Activated T-cell treated with anti-CD3 and anti-CD28 coated beads, Interleukin-2, amount 50 U/mL, for 24 hours (primary cell): ENCODE results near the gene COX7A2.
A peak's percentile ranks its signal among the peaks of the same experiment; 100 is the strongest.

Experiments
- DNase-seq: peaks from one replicate; pipeline ENCODE4 v3.0.0-alpha.2; 2020
- H3K27ac Mint-ChIP-seq: 2 replicates; pipeline ENCODE4 v1.8.0; 2020; ENCODE audit warnings: mild to moderate bottlenecking, mixed read lengths
- H3K27me3 Mint-ChIP-seq: 2 replicates; pipeline ENCODE4 v1.8.0; 2020; ENCODE audit warnings: mixed read lengths
- H3K36me3 Mint-ChIP-seq: 2 replicates; pipeline ENCODE4 v1.8.0; 2020; ENCODE audit warnings: low read depth, mixed read lengths
- H3K4me1 Mint-ChIP-seq: 2 replicates; pipeline ENCODE4 v1.8.0; 2020; ENCODE audit warnings: low read depth, mixed read lengths
- H3K4me3 Mint-ChIP-seq: 2 replicates; pipeline ENCODE4 v1.8.0; 2020; ENCODE audit warnings: mild to moderate bottlenecking, moderate library complexity, mixed read lengths
- H3K9me3 Mint-ChIP-seq: 2 replicates; pipeline ENCODE4 v1.8.0; 2020; ENCODE audit warnings: mixed read lengths

COX7A2 gene, protein sequence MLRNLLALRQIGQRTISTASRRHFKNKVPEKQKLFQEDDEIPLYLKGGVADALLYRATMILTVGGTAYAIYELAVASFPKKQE

DNA sequence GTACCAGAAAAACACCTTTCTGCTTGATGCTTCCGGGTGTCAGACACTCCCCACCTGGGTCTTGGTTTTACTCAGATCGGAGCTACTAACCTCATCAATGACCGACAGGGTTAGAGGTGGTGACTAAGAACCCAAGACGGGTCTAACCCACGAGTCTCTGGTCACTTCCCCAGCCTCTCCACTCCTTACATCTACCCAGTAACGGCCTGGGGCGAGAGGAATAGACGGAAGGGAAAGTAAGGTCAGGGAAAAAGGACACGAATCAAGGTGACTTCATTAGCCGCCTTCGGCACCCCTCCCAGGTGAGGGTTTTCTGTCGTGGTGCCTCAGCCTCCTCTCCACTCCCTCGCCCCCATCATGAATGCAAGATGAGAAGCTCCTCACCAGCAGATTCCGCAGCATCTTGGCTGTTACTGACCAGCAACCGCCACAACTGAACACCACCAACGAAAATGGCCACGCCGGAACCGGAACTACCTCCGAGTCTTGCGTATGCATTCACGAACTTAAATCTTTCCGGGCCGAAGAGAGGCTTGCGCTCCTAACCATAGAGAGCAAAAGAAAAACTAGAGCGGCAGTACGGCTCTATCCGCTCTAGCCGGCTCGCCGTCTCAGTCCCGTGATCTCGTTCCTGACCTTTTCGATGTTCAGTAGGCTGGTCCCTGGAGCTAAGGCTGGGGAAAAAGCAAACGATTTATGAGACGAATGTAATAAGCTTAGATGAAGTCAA lies at the start of gene COX7A2:
TSS of gene COX7A2 (minus strand) at position 469 of the 730 bp plus-strand sequence. CDS start at position 402, 67 bp downstream.
- peak within 1 kb of the TSS; percentile 95 for H3K4me3 Mint-ChIP-seq
- peak; percentile 86 for DNase-seq

DNA sequence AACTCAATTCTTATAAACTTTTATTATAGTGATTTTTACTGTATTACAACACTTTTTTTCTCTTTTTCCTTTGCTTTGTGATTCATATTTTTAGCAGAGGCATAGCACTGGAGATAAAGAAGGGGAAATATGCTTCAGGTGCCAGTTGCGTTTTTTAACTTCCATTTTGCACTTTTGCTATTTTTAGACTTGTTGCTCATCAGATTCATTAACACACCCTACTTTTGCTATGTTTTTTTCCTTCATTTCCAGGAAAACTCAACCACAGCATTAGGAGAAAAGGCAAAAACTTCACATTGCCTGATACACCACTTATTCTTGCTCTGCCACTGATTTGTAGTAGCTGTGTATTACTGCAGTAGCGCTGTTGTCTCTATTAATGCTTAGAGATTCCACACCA lies 49.0 kb upstream of the COX7A2 start:
- no peaks in the 10 kb centered on the region for H3K27me3 Mint-ChIP-seq
- H3K27ac Mint-ChIP-seq: no peak overlapping the region
- H3K36me3 Mint-ChIP-seq: peaks cover 20% of the 10 kb centered on the region
- peaks cover 20% of the 10 kb centered on the region for H3K4me1 Mint-ChIP-seq
- H3K9me3 Mint-ChIP-seq: no peaks in the 10 kb centered on the region
- DNase-seq: no peak
- H3K4me3 Mint-ChIP-seq: no peak overlapping the region

More for the DNA sequence above, at the start of gene COX7A2:
- peaks cover 43% of the 10 kb centered on the region for H3K36me3 Mint-ChIP-seq
- H3K27ac Mint-ChIP-seq: peak within 1 kb of the TSS; percentile 98
- peaks cover 34% of the 10 kb centered on the region for H3K4me1 Mint-ChIP-seq
- H3K27me3 Mint-ChIP-seq: peaks cover 12% of the 10 kb centered on the region
- H3K9me3 Mint-ChIP-seq: no peaks in the 10 kb centered on the region

DNA sequence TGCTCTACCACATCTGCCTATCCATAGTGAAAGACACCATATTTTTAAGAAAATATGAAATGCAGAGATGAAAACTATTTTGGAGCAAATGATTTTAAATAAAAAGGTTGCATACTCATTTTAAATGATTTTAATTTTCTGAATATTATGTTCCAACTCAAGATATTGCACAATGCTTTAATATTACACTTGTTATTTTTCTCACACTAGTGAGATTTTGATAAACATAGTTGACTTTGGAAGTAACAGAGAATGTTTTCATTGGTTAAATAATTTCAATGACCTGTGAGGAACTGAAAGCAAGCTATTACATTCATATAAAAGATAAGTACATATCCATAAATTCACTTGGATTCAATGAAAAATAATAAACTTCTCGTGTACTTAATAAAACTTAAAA lies 48.1 kb upstream of the COX7A2 start:
- Mint-ChIP-seq H3K36me3 (peaks cover 23% of the 10 kb centered on the region), H3K27ac (no peak overlapping the region), H3K9me3 (no peaks in the 10 kb centered on the region), H3K4me1 (peaks cover 28% of the 10 kb centered on the region), H3K4me3 (no peak overlapping the region), H3K27me3 (no peaks in the 10 kb centered on the region)
- DNase-seq: no peak

GRCh38 chr6:75291331-75291730 lies 47.7 kb upstream of the COX7A2 start:
- H3K27me3 Mint-ChIP-seq: no peaks in the 10 kb centered on the region
- H3K27ac Mint-ChIP-seq: no peak overlapping the region
- peaks cover 23% of the 10 kb centered on the region for H3K36me3 Mint-ChIP-seq
- no peak for DNase-seq
- H3K9me3 Mint-ChIP-seq: no peaks in the 10 kb centered on the region
- H3K4me1 Mint-ChIP-seq: peaks cover 32% of the 10 kb centered on the region
- H3K4me3 Mint-ChIP-seq: no peak overlapping the region

DNA sequence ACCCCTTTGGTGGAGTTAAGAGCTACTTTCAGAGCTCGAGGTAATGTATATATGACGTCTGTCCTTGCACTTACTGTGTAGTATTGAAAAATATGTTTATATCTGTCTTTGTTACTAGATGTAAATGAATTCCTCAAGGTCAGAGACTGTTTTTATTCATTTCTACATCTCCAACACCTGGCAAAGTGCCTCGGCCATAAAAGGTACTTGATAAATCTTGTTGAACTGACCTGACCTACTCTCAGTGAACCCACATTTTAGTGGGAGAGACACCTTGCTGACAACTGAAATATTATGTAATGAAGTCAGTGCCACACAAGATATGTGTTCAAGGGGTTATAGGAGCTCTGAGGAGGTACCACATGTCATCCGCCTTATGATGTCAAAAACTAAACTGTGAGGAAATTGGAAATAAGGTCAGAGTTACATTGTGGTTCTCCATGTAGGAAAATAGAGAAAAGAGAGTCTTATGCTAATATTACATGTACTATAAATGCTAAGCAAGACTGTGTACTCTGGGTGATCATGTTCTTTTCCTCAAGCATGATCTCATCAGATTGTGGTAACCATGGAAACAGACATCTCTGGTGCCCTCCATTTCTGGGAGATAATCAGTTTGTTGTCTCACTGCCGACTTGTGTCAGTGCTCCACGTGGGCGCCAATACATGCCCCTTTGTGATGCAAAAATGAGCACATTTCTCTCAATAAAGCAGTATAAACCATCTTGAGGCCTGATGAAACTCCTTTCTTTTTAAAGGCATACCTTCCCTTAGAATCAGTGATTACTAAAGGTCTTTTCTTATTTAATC lies 46.7 kb upstream of the COX7A2 start:
- no peak overlapping the region for H3K4me3 Mint-ChIP-seq
- H3K9me3 Mint-ChIP-seq: no peaks in the 10 kb centered on the region

DNA sequence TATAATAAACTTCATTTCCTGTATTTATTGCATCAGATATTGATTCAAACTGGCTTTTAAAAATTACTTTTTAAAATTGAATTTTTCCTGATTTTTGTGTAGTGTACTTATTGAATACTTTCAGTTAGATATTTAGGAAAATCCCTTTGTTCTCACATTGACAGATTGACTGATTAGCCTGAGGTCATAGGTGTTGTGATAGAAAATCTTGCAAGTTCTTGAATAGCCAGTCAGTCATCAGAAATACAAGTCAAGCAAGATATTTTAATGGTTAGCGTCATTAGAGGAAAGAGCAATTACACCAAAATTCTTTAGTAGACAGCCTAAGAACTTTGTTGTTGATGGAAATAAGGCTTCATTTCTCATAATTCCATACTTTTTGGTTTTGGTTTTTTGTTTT lies 44.4 kb upstream of the COX7A2 start:
- no peaks in the 10 kb centered on the region for H3K9me3 Mint-ChIP-seq
- H3K27ac Mint-ChIP-seq: no peak overlapping the region
- peaks cover 23% of the 10 kb centered on the region for H3K36me3 Mint-ChIP-seq
- no peaks in the 10 kb centered on the region for H3K27me3 Mint-ChIP-seq
- peaks cover 34% of the 10 kb centered on the region for H3K4me1 Mint-ChIP-seq
- no peak for DNase-seq
- H3K4me3 Mint-ChIP-seq: no peak overlapping the region

More for the DNA sequence above, 46.7 kb upstream of the COX7A2 start:
- Mint-ChIP-seq H3K27me3 (no peaks in the 10 kb centered on the region), H3K36me3 (peaks cover 23% of the 10 kb centered on the region), H3K27ac (no peak overlapping the region), H3K4me1 (peaks cover 34% of the 10 kb centered on the region)
- no peak for DNase-seq

DNA sequence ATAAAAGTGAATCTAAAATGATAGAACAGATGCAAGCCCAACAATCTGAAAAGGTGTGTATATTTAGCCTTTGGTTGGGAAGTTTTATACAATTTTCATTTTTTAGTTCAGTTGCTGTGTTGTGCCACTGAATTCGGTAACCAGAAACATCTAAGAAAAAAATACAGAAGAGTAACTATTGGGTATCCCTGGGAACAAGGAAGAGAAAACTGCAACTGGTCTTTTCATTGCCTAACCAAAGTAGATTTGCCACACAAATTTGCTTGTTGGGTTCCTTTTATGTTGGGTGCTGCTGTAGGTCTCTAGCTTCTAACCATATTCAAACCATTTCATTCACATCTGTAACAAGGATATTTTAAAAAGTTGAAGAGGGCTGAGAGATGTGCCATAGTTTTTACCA lies 43.8 kb upstream of the COX7A2 start:
- Mint-ChIP-seq H3K27ac (peak overlapping the region; percentile 56), H3K27me3 (no peaks in the 10 kb centered on the region), H3K4me3 (peak overlapping the region; percentile 48), H3K36me3 (peaks cover 25% of the 10 kb centered on the region), H3K9me3 (no peaks in the 10 kb centered on the region), H3K4me1 (peaks cover 34% of the 10 kb centered on the region)
- DNase-seq: no peak

GRCh38 chr6:75286955-75287354 lies 43.4 kb upstream of the COX7A2 start:
- H3K27ac Mint-ChIP-seq: peak overlapping the region; percentile 10
- H3K27me3 Mint-ChIP-seq: no peaks in the 10 kb centered on the region
- H3K36me3 Mint-ChIP-seq: peaks cover 27% of the 10 kb centered on the region
- no peak for DNase-seq
- peaks cover 37% of the 10 kb centered on the region for H3K4me1 Mint-ChIP-seq
- no peak overlapping the region for H3K4me3 Mint-ChIP-seq
- no peaks in the 10 kb centered on the region for H3K9me3 Mint-ChIP-seq

DNA sequence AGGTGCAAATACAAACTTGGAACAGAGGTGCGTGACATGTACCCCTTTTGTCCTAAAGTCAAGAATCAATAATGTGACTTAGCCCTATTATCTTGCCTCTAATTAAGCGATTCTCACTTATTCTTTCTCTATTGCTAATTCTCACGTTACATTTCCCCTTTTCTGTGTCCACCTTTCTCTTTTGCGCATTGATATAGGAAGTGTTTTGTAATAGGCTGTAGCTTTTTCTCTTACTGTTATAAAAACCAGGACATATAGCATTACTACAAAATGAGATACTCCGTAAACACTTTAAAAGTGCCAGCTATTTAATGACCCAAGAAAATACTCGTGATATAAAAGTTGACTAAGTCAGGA lies 41.7 kb upstream of the COX7A2 start:
- Mint-ChIP-seq H3K36me3 (peaks cover 20% of the 10 kb centered on the region), H3K27me3 (no peaks in the 10 kb centered on the region), H3K9me3 (no peaks in the 10 kb centered on the region), H3K4me3 (no peak overlapping the region), H3K4me1 (peaks cover 48% of the 10 kb centered on the region), H3K27ac (no peak overlapping the region)
- no peak for DNase-seq

- peak; percentile 93 for DNase-seq
- H3K36me3 Mint-ChIP-seq: peaks cover 20% of the 10 kb centered on the region
- H3K4me1 Mint-ChIP-seq: peaks cover 51% of the 10 kb centered on the region
- no peaks in the 10 kb centered on the region for H3K27me3 Mint-ChIP-seq
- no peak within 1 kb of the TSS for H3K4me3 Mint-ChIP-seq
- H3K9me3 Mint-ChIP-seq: no peaks in the 10 kb centered on the region
- no peak within 1 kb of the TSS for H3K27ac Mint-ChIP-seq
These were observed 41.2 kb upstream of the COX7A2 start, which contains the start of gene TMEM30A for GRCh38 chr6:75284632-75285282. Gene TMEM30A, minus strand, starts transcription at chr6:75284792. Its CDS starts 154 bp downstream, at chr6:75284638.

DNA sequence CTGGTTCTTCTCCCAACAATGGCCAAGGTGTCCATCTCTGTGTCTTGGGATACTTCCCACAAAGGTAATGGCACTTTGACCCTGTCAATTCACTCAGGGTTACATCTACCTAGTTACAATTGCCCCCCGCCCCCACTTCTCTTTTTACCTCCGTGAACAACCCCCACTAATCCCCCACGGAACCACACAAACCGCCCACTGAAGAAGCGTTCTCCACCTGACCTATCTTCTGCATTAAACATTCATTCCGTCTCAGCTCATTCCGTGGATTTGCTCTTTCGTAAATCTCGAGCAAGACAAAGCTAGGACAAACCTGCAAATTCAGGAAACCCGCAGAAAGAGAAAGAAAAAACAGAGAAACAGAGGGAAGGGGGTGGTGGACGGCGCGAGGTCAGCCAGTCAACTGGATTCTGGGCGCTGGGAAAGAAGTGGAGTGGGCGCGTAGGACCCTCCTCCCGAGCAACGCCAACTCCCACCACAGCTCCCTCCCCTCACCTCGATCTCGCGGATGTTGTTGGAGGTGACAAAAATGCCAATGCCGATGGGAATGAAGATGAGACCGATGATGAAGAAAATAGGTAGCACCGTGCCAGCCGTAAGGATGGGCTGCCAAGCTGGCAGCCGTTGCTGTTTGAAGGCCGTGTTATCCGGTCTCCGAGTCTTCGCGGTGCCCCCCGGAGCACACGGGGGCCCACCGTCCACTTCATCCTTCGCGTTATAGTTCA lies 40.5 kb upstream of the COX7A2 start:
- no peak for DNase-seq

DNA sequence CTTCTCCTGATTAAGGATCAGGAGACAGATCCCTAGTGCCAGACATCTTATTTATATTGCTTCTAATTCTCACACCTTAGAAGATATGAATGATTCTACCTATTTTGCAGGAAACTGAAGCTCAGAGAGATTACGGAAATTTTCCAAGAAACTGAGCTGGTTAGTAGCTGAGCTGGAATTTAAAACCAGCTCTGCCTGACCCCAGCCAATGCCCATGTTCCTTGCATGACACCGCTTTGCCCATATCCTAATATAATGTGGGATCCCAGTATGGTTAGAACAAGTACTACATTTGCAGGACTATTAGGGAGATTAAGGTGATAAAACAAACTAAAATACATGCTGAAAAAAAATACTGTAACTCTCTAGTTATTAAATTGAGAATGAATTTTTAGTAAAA lies 39.1 kb upstream of the COX7A2 start:
- Mint-ChIP-seq H3K9me3 (no peaks in the 10 kb centered on the region), H3K27me3 (no peaks in the 10 kb centered on the region), H3K27ac (peak overlapping the region; percentile 82), H3K4me3 (no peak overlapping the region), H3K36me3 (peaks cover 21% of the 10 kb centered on the region), H3K4me1 (peaks cover 57% of the 10 kb centered on the region)
- DNase-seq: no peak

More for the DNA sequence above, 40.5 kb upstream of the COX7A2 start:
- H3K36me3 Mint-ChIP-seq: peaks cover 17% of the 10 kb centered on the region
- H3K9me3 Mint-ChIP-seq: no peaks in the 10 kb centered on the region
- H3K27ac Mint-ChIP-seq: no peak overlapping the region
- H3K4me3 Mint-ChIP-seq: no peak overlapping the region
- peaks cover 55% of the 10 kb centered on the region for H3K4me1 Mint-ChIP-seq
- H3K27me3 Mint-ChIP-seq: no peaks in the 10 kb centered on the region

- no peaks in the 10 kb centered on the region for H3K27me3 Mint-ChIP-seq
- no peak for DNase-seq
- H3K27ac Mint-ChIP-seq: peak overlapping the region; percentile 84
- H3K4me3 Mint-ChIP-seq: peak overlapping the region; percentile 71
- H3K9me3 Mint-ChIP-seq: no peaks in the 10 kb centered on the region
- peaks cover 51% of the 10 kb centered on the region for H3K4me1 Mint-ChIP-seq
- H3K36me3 Mint-ChIP-seq: peaks cover 23% of the 10 kb centered on the region
These were observed 38.1 kb upstream of the COX7A2 start for GRCh38 chr6:75281653-75282052.
